Prostate gland (tissue), 2 donors: Measurements from ENCODE around the gene FAM174A.

Experiments used
- CTCF ChIP-seq, 4 experiments: fragments of 200-600 bp in 2 of 4; fragments of 450-650 bp in 2 of 4; sonication (generic) in 2 of 4; IDR thresholded peaks; 1 replicate in 3 of 4; 2 replicates in 1 of 4; pipeline ENCODE4 v1.5.1; 2016 to 2019; ENCODE audit warnings: antibody characterized with exemption in 4 of 4, mild to moderate bottlenecking in 2 of 4, moderate library complexity in 2 of 4
- POLR2A ChIP-seq: fragments of 450-650 bp; IDR thresholded peaks from one replicate; pipeline ENCODE4 v1.6.1; 2016; ENCODE audit warnings: antibody characterized with exemption, mild to moderate bottlenecking
- POLR2AphosphoS5 ChIP-seq: sonication (generic); formaldehyde crosslinking; IDR thresholded peaks from one replicate; pipeline ENCODE4 v1.6.1; 2017; ENCODE audit warnings: antibody characterized with exemption

- TF ChIP-seq POLR2A = no peak
- no peak for TF ChIP-seq CTCF (IDR thresholded peaks at IDR 0.05)
- no peak for TF ChIP-seq POLR2AphosphoS5
Measured at GRCh38 chr5:100574716-100575115, 39.5 kb downstream of the FAM174A start.
